Left colon (tissue), 2 donors: ENCODE data around the gene OSM. TPM values are rescaled to one million over a fixed set of nuclear protein-coding genes. Genes with fewer than 3 reads are reported as not detected.
A peak's percentile ranks its signal among the peaks of the same experiment; 100 is the strongest.
"Not testable (repeated sequence)": the region's sequence is repeated elsewhere in the genome, so short reads cannot be mapped to it uniquely, and the experiment has no call there.

Experiments used
- ATAC-seq: fragments of 200-7000 bp; cut with Tn5 transposase; one replicate; pipeline ENCODE4 v1.9.1; 2020; ENCODE audit warnings: mild to moderate bottlenecking, moderate library complexity
- DNase-seq, 2 donors: peaks; one replicate each; pipeline ENCODE4 v3.0.0-alpha.2; 2020
- intact Hi-C, 2 donors: fragments of 100-400 bp; cut with DNase I in 1 of 2; cut with micrococcal nuclease in 1 of 2; formaldehyde crosslinking; loops; one replicate each; pipeline versions ENCODE4 v1.11.2 to v1.14.0; 2022; cut with DNase I, micrococcal nuclease
- total RNA-seq, 2 donors: library from RNA; stranded (reverse); fragmentation: NEBNext Ultra II Directional; extraction: Animal tissue kit (Norgen Biotek cat#: 25700); gene quantifications; one replicate each; pipeline ENCODE4 v1.2.1, GENCODE V29; 2021
- donor health status: DM: no; HTN: no; CAD: no.
- donor health status: DM: yes; HTN: yes; CAD: no.

The OSM gene
- total RNA-seq, 2 donors from 2014 or later: 0.20 TPM; not detected in 1

DNA sequence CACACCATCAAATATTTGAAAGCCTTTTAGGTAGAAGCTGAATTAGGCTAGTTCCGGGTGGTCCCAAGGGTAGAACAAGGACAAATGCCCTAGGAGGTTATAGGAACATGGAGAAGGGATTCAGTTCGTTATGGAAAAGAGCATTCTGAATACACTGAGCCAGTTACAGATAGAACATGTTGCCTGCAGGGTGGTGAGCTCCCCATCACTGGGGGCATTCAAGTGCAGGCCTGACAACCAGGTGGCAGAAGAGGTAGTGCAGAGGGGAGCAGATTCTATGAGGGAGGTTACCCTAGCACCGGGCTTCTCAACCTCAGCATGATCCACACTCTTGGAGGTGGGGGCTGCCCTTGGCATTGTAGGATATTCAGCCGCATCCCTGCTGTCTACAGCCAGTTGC is 44.3 kb downstream of the OSM start:
- no peak for DNase-seq
- intact Hi-C loops: no loop called here
- no peak for ATAC-seq

DNA sequence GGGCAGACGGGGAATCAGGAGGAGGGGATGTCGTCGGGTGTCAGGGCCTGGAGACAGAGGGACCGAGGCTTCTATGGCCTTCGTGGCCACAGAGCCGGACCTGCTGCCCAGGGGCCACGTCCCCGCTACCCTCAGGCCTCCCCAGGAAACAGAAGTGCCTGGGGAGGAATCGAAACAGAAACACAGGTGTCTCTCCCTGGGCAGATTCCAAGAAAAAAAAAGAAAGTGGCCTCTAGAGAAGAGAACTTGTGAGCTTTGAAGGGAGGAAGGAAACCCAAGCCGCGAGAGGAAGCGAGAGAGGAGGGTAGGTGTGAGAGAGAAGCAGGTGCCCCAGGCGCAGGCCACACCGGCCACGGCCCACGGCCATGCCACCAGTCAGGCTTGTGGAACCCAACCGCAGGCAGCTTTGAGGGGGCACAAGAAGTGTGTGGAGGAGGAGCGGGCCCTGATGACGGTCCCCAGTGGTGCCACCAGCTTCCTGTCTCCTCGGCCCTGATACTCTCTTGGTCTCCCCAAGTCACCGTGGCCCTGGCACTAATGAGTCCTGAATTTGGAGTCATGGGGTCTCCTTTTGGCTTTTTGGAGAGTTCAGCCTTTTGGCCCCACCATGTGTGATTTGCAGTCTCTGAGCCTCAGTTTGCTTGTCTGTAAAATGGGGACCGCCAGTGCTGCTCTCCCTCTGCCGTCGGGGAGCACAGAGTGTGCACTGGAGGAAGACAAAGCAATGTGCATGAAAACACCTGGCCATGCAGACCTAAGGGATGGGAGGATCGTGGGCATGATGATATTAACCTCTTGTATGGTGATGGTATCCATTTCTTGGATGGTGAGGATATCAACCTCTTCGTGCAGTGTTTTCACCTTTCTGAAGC is 45.3 kb downstream of the OSM start:
- ATAC-seq: peak; percentile 30

DNA sequence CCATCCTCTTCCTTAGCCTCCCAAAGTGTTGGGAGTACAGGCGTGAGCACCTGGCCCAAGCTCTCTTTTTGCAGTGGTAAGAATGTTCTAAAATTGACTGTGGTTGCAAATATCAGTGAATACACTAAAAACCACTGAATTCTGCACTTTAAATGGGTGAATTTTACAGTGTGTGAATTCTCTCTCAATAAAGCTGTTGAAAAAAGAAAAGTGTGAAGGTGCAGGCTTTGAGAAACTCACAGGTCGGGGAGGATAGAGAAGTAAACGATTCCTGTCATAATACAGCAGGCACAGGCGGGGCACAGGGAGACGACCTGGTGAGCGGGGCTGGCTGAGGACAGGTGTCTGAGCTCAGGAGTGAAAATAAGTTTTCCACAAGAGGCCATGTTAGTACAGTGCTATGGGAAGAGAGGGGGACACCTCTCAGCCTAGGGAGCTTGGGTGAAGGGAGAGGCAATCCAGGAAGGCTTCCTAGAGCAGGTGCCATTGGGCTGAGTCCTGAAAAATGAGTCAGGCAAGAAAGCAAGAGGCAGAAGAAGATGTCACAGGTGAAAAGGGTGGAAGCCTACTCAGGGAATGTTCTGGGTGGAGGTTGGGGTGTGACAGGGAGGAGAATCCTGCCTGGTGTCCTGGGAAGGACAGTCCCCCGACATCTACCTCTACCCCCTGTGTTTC is 46.2 kb downstream of the OSM start:
- ATAC-seq (no peak), DNase-seq (no peak)
- intact Hi-C loops: no loop called here

More for the DNA sequence above, 45.3 kb downstream of the OSM start:
- intact Hi-C loops: no loop called here
- peak in 1 of 2 donors; percentile 40 for DNase-seq

- ATAC-seq: no peak
- DNase-seq: no peak
- intact Hi-C loops: no loop called here
These were observed 46.9 kb downstream of the OSM start for GRCh38 chr22:30219668-30220278.

DNA sequence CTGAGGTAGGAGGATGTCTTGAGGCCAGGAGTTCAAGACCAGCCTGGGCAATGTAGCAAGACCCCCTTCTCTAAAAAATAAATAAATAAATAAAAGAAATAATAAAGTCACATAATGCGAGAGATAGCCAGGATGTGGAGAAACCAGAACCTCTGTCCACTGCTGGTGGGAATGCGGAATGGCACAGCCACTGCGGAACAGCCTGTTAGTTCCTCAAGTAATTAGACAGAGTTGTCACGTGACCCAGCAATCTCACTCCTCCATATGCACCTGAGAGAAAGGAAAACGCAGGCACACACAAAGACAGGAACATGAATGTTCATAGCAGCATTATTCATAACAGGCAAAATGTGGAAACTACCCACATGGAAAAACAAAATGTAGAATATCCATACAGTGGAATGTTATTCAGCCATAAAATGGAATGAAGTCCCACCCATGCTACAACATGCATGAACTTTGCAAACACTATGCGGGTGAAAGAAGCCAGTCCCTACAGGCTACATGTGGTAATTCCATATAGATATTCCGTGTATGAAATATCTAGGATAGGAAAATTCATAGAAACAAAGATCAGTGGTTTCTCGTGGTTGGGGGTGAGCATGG is 47.5 kb downstream of the OSM start:
- ATAC-seq (no peak), DNase-seq (no peak)
- intact Hi-C loops: no loop called here

DNA sequence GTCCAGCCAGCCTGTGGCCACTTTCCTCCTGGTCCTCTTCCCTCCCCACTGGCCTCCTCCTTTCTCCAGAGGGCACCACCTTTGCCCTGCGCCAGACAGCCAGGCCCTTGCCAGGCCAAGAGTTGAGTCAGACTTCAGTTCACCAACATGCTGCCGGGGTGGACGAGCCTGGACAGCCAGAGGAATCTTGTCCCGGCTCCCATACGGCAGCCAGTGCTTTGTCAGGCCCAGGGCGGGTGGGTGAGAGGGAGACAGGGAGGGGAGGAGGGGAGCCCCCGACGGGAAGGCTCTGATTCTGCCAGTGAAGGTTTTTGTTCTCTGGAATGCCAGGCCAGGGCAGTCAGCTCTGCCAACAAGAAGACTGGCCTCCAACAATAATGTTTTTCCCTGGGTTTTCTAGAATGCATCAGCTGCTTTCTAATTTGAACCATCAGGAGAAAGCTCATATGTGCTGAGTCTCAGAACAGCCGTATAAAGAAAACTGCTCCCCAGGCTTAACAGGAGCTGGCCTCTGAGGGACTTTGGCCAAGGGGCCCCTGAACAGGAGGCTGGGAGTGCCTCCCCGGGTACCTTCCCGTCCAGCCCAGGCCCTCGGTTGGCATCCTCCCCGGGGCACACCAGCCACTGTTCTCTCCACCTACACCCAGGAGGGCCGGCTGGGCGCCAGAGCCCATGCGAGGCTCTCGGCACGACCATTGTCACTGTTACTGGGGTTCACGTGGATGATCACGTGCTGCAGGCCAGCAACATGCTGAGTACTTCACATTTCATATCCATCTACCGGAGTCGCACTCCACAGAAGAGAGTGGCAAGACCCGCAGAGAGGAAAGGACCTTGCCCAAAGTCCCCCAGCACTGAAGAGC is 48.7 kb downstream of the OSM start:
- ATAC-seq: no peak
- DNase-seq: no peak
- intact Hi-C loops: no loop called here

DNA sequence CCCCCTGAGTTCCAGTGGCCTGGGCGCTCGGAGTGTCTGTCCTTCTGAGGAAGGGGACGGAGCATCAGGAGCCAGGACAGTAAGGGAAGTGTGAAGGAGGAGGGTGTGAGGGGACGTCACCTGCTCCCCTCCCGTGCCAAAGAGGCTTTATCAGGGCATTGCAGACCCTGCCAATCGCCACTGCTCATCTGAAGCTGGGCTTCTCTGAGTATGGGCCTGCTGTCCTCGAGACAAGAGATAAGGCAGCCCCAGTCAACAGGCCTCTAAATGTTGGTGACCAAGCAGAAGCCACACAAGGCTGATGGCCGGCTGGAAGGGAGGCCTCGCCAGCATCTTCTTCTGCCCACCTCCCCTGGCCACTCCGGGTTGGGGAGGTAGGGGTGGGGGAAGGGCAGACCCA is 49.9 kb downstream of the OSM start:
- intact Hi-C loops: no loop called here
- DNase-seq: no peak
- no peak for ATAC-seq

- intact Hi-C loops, ATAC-seq, DNase-seq: not testable (repeated sequence)
These were observed 50.4 kb downstream of the OSM start for GRCh38 chr22:30216272-30216671.

DNA sequence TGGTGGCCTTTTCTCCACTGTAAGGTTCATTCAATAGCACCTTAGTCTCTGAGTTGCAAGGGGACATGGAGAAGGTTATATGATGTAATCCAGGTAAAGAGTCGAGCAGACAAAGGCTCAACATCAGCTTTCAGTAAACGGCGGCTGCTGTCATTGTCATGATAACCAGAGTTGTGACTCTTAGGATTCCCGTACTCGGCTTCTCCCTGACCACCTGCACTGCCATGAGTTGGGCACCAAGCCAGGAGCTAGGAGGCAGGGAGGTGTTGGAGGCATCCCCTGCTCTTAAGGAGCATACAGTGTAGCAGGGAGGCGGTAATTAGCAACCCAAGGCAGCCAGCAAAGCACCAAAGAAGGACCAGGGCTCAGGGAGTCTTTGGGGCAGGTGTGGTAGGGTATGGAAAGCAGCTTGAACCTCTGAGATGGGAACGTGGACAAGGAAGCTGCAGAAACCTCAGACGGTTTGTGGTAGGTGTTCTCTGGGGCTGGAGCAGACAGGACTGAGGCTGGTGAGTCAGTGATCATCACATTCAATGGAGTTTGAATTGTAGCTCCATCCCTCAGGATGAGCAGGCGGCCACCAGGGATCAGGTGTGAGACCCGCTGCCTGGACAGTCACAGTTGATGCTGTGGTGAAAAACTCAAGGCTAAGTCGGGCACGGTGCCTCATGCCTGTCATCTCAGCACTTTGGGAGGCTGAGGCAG is 51.8 kb downstream of the OSM start:
- no peak for ATAC-seq
- intact Hi-C loops: no loop called here
- no peak for DNase-seq

- ATAC-seq (no peak), DNase-seq (no peak)
- intact Hi-C loops: no loop called here
These were observed 53.6 kb downstream of the OSM start for GRCh38 chr22:30212996-30213441.

Other genes starting within 250 kb of the OSM start
- not detected for gene HORMAD2, start 186.4 kb downstream of the OSM start, total RNA-seq
- gene LIF, start 20.1 kb downstream of the OSM start, total RNA-seq: 10 to 100 TPM in 1 of 2 donors, 1 to 10 TPM in 1; 8.2 to 11.7 TPM
- 1 to 10 TPM; 3.7 to 4.2 TPM for gene CASTOR1, start 22.7 kb upstream of the OSM start, total RNA-seq
- gene TBC1D10A, start 60.1 kb upstream of the OSM start, total RNA-seq: 10 to 100 TPM; 32.0 to 41.2 TPM
- gene SF3A1, start 90.0 kb upstream of the OSM start, total RNA-seq: 100 to 1,000 TPM; 134 to 146 TPM
- 1 to 10 TPM; 1.6 to 2.3 TPM for gene CCDC157, start 90.2 kb upstream of the OSM start, total RNA-seq
- gene RNF215, start 120.6 kb upstream of the OSM start, total RNA-seq: 1 to 10 TPM; 8.7 to 9.5 TPM
- 1 to 10 TPM; 4.6 to 5.2 TPM for gene SEC14L2, start 130.2 kb upstream of the OSM start, total RNA-seq
- gene MTFP1, start 158.9 kb upstream of the OSM start, total RNA-seq: 10 to 100 TPM; 23.1 to 34.9 TPM
- not detected for gene SEC14L3, start 205.2 kb upstream of the OSM start, total RNA-seq
- gene SEC14L4, start 238.8 kb upstream of the OSM start, total RNA-seq: not detected